ENCODE measurements around the gene HDAC9.
"Not testable (repeated sequence)": the region's sequence is repeated elsewhere in the genome, so short reads cannot be mapped to it uniquely, and the experiment has no call there.

HDAC9 gene

DNA sequence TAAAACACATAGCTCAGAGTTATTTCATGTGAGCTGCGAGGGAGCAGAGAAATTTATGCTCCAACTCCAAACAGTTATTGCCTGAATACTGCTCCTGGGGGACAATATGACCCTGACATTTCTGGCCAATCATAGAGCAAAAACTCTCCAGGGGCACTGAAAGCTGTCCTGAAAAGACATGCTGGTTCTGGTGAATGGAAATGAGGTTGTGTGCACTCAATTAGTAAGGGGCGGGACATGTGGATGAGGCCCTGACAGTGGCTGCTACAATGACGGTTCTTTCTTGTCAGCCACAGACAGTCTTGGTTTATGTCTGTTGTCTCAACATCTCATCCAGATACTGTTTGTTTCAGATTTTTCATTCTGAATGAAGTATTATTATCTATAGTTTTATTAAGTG lies 470.1 kb downstream of the HDAC9 start:
- DNase-seq, result no peak
- WGBS (ENCODE audit: extremely low coverage, insufficient coverage, low lambda C conversion rate), result no CpG with 5 or more reads among the region's 3 CpGs
- Histone ChIP-seq H3K27ac (ENCODE audit: low read depth, low read length) (no peak overlapping the region), H2AK5ac (ENCODE audit: low read length) (no peak overlapping the region), H3K27me3 (ENCODE audit: insufficient read depth, low read length, poor library complexity) (no peaks in the 10 kb centered on the region), H3K79me1 (ENCODE audit: low read length) (no peaks in the 10 kb centered on the region), H3K9ac (ENCODE audit: low read length) (no peak overlapping the region), H3K36me3 (ENCODE audit: control insufficient read depth, insufficient read depth, low read length) (no peaks in the 10 kb centered on the region), H3K4ac (ENCODE audit: low read depth, low read length) (no peak overlapping the region), H3K56ac (ENCODE audit: low read length) (no peak overlapping the region), H3K23ac (ENCODE audit: low read length) (no peak overlapping the region), H3K18ac (ENCODE audit: low read length) (no peak overlapping the region), H2BK15ac (replicated peaks; ENCODE audit: low read depth) (no peak overlapping the region), H4K5ac (ENCODE audit: low read length) (no peak overlapping the region), H3K4me2 (ENCODE audit: low read length) (no peak overlapping the region), H2BK120ac (ENCODE audit: low read depth, low read length) (no peak overlapping the region), H3K4me1 (ENCODE audit: control insufficient read depth, low read depth, low read length) (no peaks in the 10 kb centered on the region), H3K4me3 (ENCODE audit: low read length) (no peak overlapping the region), H2BK5ac (ENCODE audit: low read length) (no peak overlapping the region), H4K8ac (ENCODE audit: low read depth, low read length) (no peak overlapping the region), H3K79me2 (ENCODE audit: control insufficient read depth, insufficient read depth, low read length) (no peaks in the 10 kb centered on the region)

DNA sequence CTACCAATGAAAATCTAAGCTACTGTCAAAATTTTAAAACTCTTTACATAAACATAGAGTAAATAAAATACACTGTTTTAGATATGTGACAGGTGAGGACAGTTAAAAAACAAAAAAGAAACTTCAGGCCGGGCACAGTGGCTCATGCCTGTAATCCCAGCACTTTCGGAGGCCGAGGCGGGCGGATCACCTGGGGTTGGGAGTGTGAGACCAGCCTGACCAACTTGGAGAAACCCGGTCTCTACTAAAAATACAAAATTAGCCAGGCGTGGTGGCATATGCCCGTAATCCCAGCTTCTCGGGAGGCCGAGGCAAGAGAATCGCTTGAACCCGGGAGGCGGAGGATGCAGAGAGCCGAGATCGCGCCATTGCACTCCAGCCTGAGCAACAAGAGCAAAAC lies 472.2 kb downstream of the HDAC9 start:
- not testable (repeated sequence) for H3K4me1 ChIP-seq (ENCODE audit: control insufficient read depth, low read depth, low read length); H3K56ac ChIP-seq (ENCODE audit: low read length)
- WGBS (ENCODE audit: extremely low coverage, insufficient coverage, low lambda C conversion rate), result no CpG with 5 or more reads among the region's 16 CpGs

DNA sequence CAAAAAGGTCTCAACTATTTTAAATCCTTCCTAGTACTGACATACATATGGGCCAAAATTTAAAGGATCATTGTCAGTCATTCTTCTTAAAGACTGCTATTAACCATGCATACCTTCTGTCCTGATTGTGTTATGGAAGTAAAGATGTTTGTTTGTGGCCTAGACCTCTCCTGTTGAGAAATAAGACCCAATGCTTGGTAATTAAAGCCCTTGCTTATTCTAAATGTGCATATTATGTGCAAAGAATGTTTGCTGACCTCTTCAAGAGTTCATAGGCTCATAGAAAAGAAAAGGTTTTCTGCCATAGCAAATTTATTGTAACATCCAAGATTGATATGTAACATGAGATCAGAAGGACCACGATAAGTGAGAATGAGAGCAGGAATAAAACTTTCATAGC lies 476.3 kb downstream of the HDAC9 start:
- Histone ChIP-seq H3K4me1 (ENCODE audit: control insufficient read depth, low read depth, low read length) (no peaks in the 10 kb centered on the region), H3K18ac (ENCODE audit: low read length) (no peak overlapping the region), H4K5ac (ENCODE audit: low read length) (no peak overlapping the region), H3K9ac (ENCODE audit: low read length) (no peak overlapping the region), H3K27me3 (ENCODE audit: insufficient read depth, low read length, poor library complexity) (no peaks in the 10 kb centered on the region), H2BK120ac (ENCODE audit: low read depth, low read length) (no peak overlapping the region), H2BK5ac (ENCODE audit: low read length) (no peak overlapping the region), H3K4me2 (ENCODE audit: low read length) (no peak overlapping the region), H2AK5ac (ENCODE audit: low read length) (no peak overlapping the region), H2BK15ac (replicated peaks; ENCODE audit: low read depth) (no peak overlapping the region), H3K27ac (ENCODE audit: low read depth, low read length) (no peak overlapping the region), H3K4ac (ENCODE audit: low read depth, low read length) (no peak overlapping the region), H3K79me2 (ENCODE audit: control insufficient read depth, insufficient read depth, low read length) (no peaks in the 10 kb centered on the region), H4K8ac (ENCODE audit: low read depth, low read length) (no peak overlapping the region), H3K56ac (ENCODE audit: low read length) (no peak overlapping the region), H3K23ac (ENCODE audit: low read length) (no peak overlapping the region), H3K4me3 (ENCODE audit: low read length) (no peak overlapping the region), H3K79me1 (ENCODE audit: low read length) (no peaks in the 10 kb centered on the region), H3K36me3 (ENCODE audit: control insufficient read depth, insufficient read depth, low read length) (no peaks in the 10 kb centered on the region)
- no CpG with 5 or more reads among the region's 1 CpG for WGBS (ENCODE audit: extremely low coverage, insufficient coverage, low lambda C conversion rate)
- no peak for DNase-seq

More for the DNA sequence above, 472.2 kb downstream of the HDAC9 start:
- H2BK15ac ChIP-seq (replicated peaks; ENCODE audit: low read depth); H3K79me2 ChIP-seq (ENCODE audit: control insufficient read depth, insufficient read depth, low read length); H3K27me3 ChIP-seq (ENCODE audit: insufficient read depth, low read length, poor library complexity); H4K5ac ChIP-seq (ENCODE audit: low read length); H3K9ac ChIP-seq (ENCODE audit: low read length); H3K27ac ChIP-seq (ENCODE audit: low read depth, low read length); H3K4me2 ChIP-seq (ENCODE audit: low read length); DNase-seq; H2AK5ac ChIP-seq (ENCODE audit: low read length); H3K4me3 ChIP-seq (ENCODE audit: low read length); H2BK120ac ChIP-seq (ENCODE audit: low read depth, low read length); H2BK5ac ChIP-seq (ENCODE audit: low read length); H3K23ac ChIP-seq (ENCODE audit: low read length); H3K79me1 ChIP-seq (ENCODE audit: low read length); H3K4ac ChIP-seq (ENCODE audit: low read depth, low read length); H3K36me3 ChIP-seq (ENCODE audit: control insufficient read depth, insufficient read depth, low read length); H4K8ac ChIP-seq (ENCODE audit: low read depth, low read length): not testable (repeated sequence)
- H3K18ac ChIP-seq (ENCODE audit: low read length), result peak overlapping the region; percentile 28

DNA sequence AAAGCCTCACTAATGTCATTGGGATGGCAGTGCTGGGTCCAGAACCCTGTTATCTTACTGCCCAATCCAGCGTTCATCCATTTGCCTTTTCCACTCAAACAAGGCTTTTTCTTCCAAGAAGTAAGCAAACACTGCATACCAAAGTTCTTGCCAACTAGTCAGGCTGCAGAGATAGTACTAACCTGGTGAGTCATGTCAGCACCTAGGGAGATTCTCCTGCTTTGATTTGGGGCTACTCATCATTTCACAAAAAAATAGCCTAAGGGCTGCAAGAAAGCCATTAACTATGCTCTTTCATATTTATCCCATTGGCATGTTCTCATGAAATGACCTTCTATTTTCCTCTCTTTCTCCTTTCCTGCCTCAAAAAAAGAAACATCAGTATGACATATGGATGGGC lies 479.3 kb downstream of the HDAC9 start:
- Histone ChIP-seq H3K27me3 (ENCODE audit: insufficient read depth, low read length, poor library complexity) (no peaks in the 10 kb centered on the region), H3K79me1 (ENCODE audit: low read length) (no peaks in the 10 kb centered on the region), H4K8ac (ENCODE audit: low read depth, low read length) (no peak overlapping the region), H3K9ac (ENCODE audit: low read length) (no peak overlapping the region), H4K5ac (ENCODE audit: low read length) (no peak overlapping the region), H3K4me3 (ENCODE audit: low read length) (no peak overlapping the region), H3K4ac (ENCODE audit: low read depth, low read length) (no peak overlapping the region), H3K23ac (ENCODE audit: low read length) (no peak overlapping the region), H2BK15ac (replicated peaks; ENCODE audit: low read depth) (no peak overlapping the region), H3K27ac (ENCODE audit: low read depth, low read length) (no peak overlapping the region), H2BK5ac (ENCODE audit: low read length) (no peak overlapping the region), H3K56ac (ENCODE audit: low read length) (no peak overlapping the region), H2BK120ac (ENCODE audit: low read depth, low read length) (no peak overlapping the region), H3K79me2 (ENCODE audit: control insufficient read depth, insufficient read depth, low read length) (no peaks in the 10 kb centered on the region), H2AK5ac (ENCODE audit: low read length) (no peak overlapping the region), H3K18ac (ENCODE audit: low read length) (no peak overlapping the region), H3K4me2 (ENCODE audit: low read length) (no peak overlapping the region), H3K36me3 (ENCODE audit: control insufficient read depth, insufficient read depth, low read length) (no peaks in the 10 kb centered on the region), H3K4me1 (ENCODE audit: control insufficient read depth, low read depth, low read length) (no peaks in the 10 kb centered on the region)
- WGBS (ENCODE audit: extremely low coverage, insufficient coverage, low lambda C conversion rate), result no CpG with 5 or more reads among the region's 1 CpG
- DNase-seq, result peak; percentile 35

DNA sequence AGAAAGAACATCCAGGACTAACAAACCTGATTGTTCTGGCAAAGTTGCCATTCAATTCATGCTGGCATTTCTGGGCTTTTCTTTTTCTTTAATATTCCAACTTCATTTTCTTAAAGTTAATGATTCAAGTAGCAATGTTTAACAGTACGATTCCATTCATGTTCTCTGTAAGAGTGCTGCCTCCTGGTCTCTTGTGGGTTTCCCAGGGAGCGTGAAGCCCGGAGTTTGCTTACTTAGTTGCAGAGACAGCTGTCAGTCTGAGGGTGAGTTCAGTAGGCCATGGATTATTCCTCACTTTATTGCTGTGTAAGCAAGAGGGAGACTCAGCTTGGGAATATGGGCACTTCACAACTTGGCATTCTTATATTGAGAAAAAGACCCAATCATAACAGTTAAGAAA lies 479.7 kb downstream of the HDAC9 start:
- WGBS (ENCODE audit: extremely low coverage, insufficient coverage, low lambda C conversion rate), result no CpG with 5 or more reads among the region's 3 CpGs
- DNase-seq, result no peak

DNA sequence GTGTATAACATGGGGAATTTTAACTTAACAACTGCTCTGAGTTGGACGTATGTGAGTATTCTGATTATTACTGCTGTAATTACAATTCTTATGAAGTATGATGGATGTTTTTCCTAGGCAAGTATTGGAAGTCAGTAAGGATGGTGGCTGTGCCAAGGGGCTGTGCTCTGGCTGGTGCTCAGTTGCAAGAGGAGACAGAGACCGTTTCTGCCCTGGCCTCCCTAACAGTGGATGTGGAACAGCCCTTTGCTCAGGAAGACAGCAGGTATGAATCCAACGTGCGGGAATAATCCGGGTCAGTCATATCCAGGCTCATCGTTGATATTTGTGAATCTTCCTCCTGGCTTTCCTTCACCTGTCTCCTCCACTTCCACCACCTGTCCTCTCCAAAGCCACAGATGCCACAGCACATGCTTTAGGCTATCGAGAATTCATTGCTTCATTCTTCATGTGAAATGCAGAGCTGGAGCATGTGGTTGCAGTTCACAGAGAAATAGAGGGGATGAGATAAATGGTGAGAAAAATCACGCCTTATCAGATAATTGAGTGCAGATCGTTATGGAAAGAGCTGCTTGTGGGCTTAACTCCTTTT lies 480.2 kb downstream of the HDAC9 start:
- Histone ChIP-seq H3K79me2 (ENCODE audit: control insufficient read depth, insufficient read depth, low read length) (no peaks in the 10 kb centered on the region), H2AK5ac (ENCODE audit: low read length) (no peak overlapping the region), H3K23ac (ENCODE audit: low read length) (no peak overlapping the region), H4K8ac (ENCODE audit: low read depth, low read length) (no peak overlapping the region), H3K4ac (ENCODE audit: low read depth, low read length) (no peak overlapping the region), H2BK120ac (ENCODE audit: low read depth, low read length) (no peak overlapping the region), H3K9ac (ENCODE audit: low read length) (no peak overlapping the region), H2BK5ac (ENCODE audit: low read length) (no peak overlapping the region), H3K56ac (ENCODE audit: low read length) (no peak overlapping the region), H3K4me2 (ENCODE audit: low read length) (no peak overlapping the region), H4K5ac (ENCODE audit: low read length) (no peak overlapping the region), H3K18ac (ENCODE audit: low read length) (no peak overlapping the region), H2BK15ac (replicated peaks; ENCODE audit: low read depth) (no peak overlapping the region), H3K79me1 (ENCODE audit: low read length) (no peaks in the 10 kb centered on the region), H3K4me3 (ENCODE audit: low read length) (no peak overlapping the region), H3K27ac (ENCODE audit: low read depth, low read length) (no peak overlapping the region), H3K4me1 (ENCODE audit: control insufficient read depth, low read depth, low read length) (no peaks in the 10 kb centered on the region), H3K27me3 (ENCODE audit: insufficient read depth, low read length, poor library complexity) (no peaks in the 10 kb centered on the region), H3K36me3 (ENCODE audit: control insufficient read depth, insufficient read depth, low read length) (no peaks in the 10 kb centered on the region)
- no CpG with 5 or more reads among the region's 9 CpGs for WGBS (ENCODE audit: extremely low coverage, insufficient coverage, low lambda C conversion rate)
- peak; percentile 77 for DNase-seq

More for the DNA sequence above, 479.7 kb downstream of the HDAC9 start:
- Histone ChIP-seq H3K4ac (ENCODE audit: low read depth, low read length) (no peak overlapping the region), H3K4me3 (ENCODE audit: low read length) (no peak overlapping the region), H3K9ac (ENCODE audit: low read length) (no peak overlapping the region), H3K79me2 (ENCODE audit: control insufficient read depth, insufficient read depth, low read length) (no peaks in the 10 kb centered on the region), H2AK5ac (ENCODE audit: low read length) (no peak overlapping the region), H3K27ac (ENCODE audit: low read depth, low read length) (no peak overlapping the region), H2BK120ac (ENCODE audit: low read depth, low read length) (no peak overlapping the region), H3K79me1 (ENCODE audit: low read length) (no peaks in the 10 kb centered on the region), H3K36me3 (ENCODE audit: control insufficient read depth, insufficient read depth, low read length) (no peaks in the 10 kb centered on the region), H3K23ac (ENCODE audit: low read length) (no peak overlapping the region), H3K18ac (ENCODE audit: low read length) (no peak overlapping the region), H3K4me2 (ENCODE audit: low read length) (no peak overlapping the region), H4K5ac (ENCODE audit: low read length) (no peak overlapping the region), H4K8ac (ENCODE audit: low read depth, low read length) (no peak overlapping the region), H2BK15ac (replicated peaks; ENCODE audit: low read depth) (no peak overlapping the region), H3K56ac (ENCODE audit: low read length) (no peak overlapping the region), H3K27me3 (ENCODE audit: insufficient read depth, low read length, poor library complexity) (no peaks in the 10 kb centered on the region), H3K4me1 (ENCODE audit: control insufficient read depth, low read depth, low read length) (no peaks in the 10 kb centered on the region), H2BK5ac (ENCODE audit: low read length) (no peak overlapping the region)

All from mesendoderm (in vitro differentiated cells).